Ascending aorta (tissue), 2 donors: ENCODE data around the gene ATP2B2. TPM values are rescaled to one million over a fixed set of nuclear protein-coding genes. Genes with fewer than 3 reads are reported as not detected.

Source experiments
- DNase-seq, 2 donors: peaks; one replicate each; pipeline ENCODE4 v3.0.0-alpha.2; 2019; ENCODE audit warnings: low spot score in 2 of 2
- H3K27ac ChIP-seq, 2 donors: fragments of 200-600 bp; sonication (generic); one replicate each; pipeline ENCODE4 v1.5.1; 2016 to 2017; ENCODE audit warnings: mild to moderate bottlenecking in 1 of 2
- H3K27me3 ChIP-seq: fragments of 200-600 bp; sonication (generic); one replicate; pipeline ENCODE4 v1.5.1; 2017
- H3K36me3 ChIP-seq, 2 donors: fragments of 200-600 bp; sonication (generic); one replicate each; pipeline ENCODE4 v1.5.1; 2016
- H3K4me1 ChIP-seq, 2 donors: fragments of 200-600 bp; sonication (generic); one replicate each; pipeline ENCODE4 v1.5.1; 2016 to 2017; ENCODE audit warnings: mild to moderate bottlenecking in 1 of 2
- H3K4me3 ChIP-seq, 2 donors: fragments of 200-600 bp; sonication (generic); one replicate each; pipeline ENCODE4 v1.5.1; 2016 to 2017; ENCODE audit warnings: mild to moderate bottlenecking in 1 of 2
- H3K9me3 ChIP-seq, 2 donors: fragments of 200-600 bp; sonication (generic); one replicate each; pipeline ENCODE4 v1.5.1; 2016
- CTCF ChIP-seq, 3 experiments: fragments of 200-600 bp in 2 of 3; fragments of 450-650 bp in 1 of 3; sonication (generic) in 2 of 3; IDR thresholded peaks; one replicate each; pipeline ENCODE4 v1.5.1; 2016 to 2019; ENCODE audit warnings: antibody characterized with exemption in 3 of 3, mild to moderate bottlenecking in 1 of 3, moderate library complexity in 1 of 3
- intact Hi-C: fragments of 100-400 bp; cut with DNase I; formaldehyde crosslinking; loops from one replicate; pipeline ENCODE4 v1.15.1; 2023
- total RNA-seq: library from RNA; depleted of rRNA; stranded (reverse); fragments of >200 nt; gene quantifications from one replicate; pipeline ENCODE4 v1.1.0, GENCODE V29; 2016

ATP2B2 gene
- total RNA-seq, 1 donor from 2014 or later: not detected

GRCh38 chr3:10370429-10370828 lies 135.0 kb downstream of the ATP2B2 start:
- DNase-seq: no peak
- no peaks in the 10 kb centered on the region for H3K36me3 ChIP-seq
- TF ChIP-seq CTCF (IDR thresholded peaks at IDR 0.05): no peak

GRCh38 chr3:10368512-10368911 lies 136.9 kb downstream of the ATP2B2 start:
- H3K4me1 ChIP-seq: no peaks in the 10 kb centered on the region
- intact Hi-C loops: no loop called here
- TF ChIP-seq CTCF (IDR thresholded peaks at IDR 0.05): no peak
- DNase-seq: no peak
- no peaks in the 10 kb centered on the region for H3K27me3 ChIP-seq
- H3K36me3 ChIP-seq: no peaks in the 10 kb centered on the region
- no peak overlapping the region for H3K27ac ChIP-seq
- H3K4me3 ChIP-seq: no peak overlapping the region
- H3K9me3 ChIP-seq: no peaks in the 10 kb centered on the region

More at GRCh38 chr3:10370429-10370828, 135.0 kb downstream of the ATP2B2 start:
- H3K27ac ChIP-seq: no peak overlapping the region
- H3K4me3 ChIP-seq: no peak overlapping the region
- H3K27me3 ChIP-seq: no peaks in the 10 kb centered on the region
- intact Hi-C loops: no loop called here
- no peaks in the 10 kb centered on the region for H3K9me3 ChIP-seq
- H3K4me1 ChIP-seq: no peaks in the 10 kb centered on the region

- intact Hi-C loops: no loop called here
- H3K27ac ChIP-seq: no peak overlapping the region
Measured at GRCh38 chr3:10367506-10367905, 137.9 kb downstream of the ATP2B2 start.

GRCh38 chr3:10366651-10367101 lies 138.7 kb downstream of the ATP2B2 start:
- intact Hi-C loops: no loop called here
- Histone ChIP-seq H3K27me3 (no peaks in the 10 kb centered on the region), H3K27ac (no peak overlapping the region), H3K4me1 (no peaks in the 10 kb centered on the region), H3K36me3 (no peaks in the 10 kb centered on the region), H3K4me3 (no peak overlapping the region), H3K9me3 (no peaks in the 10 kb centered on the region)
- TF ChIP-seq CTCF (IDR thresholded peaks at IDR 0.05): no peak
- no peak for DNase-seq

More at GRCh38 chr3:10367506-10367905, 137.9 kb downstream of the ATP2B2 start:
- Histone ChIP-seq H3K4me1 (no peaks in the 10 kb centered on the region), H3K9me3 (no peaks in the 10 kb centered on the region), H3K4me3 (no peak overlapping the region), H3K36me3 (no peaks in the 10 kb centered on the region), H3K27me3 (no peaks in the 10 kb centered on the region)
- TF ChIP-seq CTCF (IDR thresholded peaks at IDR 0.05): no peak
- DNase-seq: no peak

- Histone ChIP-seq H3K4me1 (no peaks in the 10 kb centered on the region), H3K27me3 (no peaks in the 10 kb centered on the region), H3K36me3 (no peaks in the 10 kb centered on the region), H3K9me3 (no peaks in the 10 kb centered on the region), H3K4me3 (no peak overlapping the region), H3K27ac (no peak overlapping the region)
- intact Hi-C loops: no loop called here
- no peak for TF ChIP-seq CTCF (IDR thresholded peaks at IDR 0.05)
- no peak for DNase-seq
Measured at GRCh38 chr3:10365791-10366190, 139.6 kb downstream of the ATP2B2 start.

GRCh38 chr3:10365316-10365715 lies 140.1 kb downstream of the ATP2B2 start:
- no peaks in the 10 kb centered on the region for H3K4me1 ChIP-seq
- H3K36me3 ChIP-seq: no peaks in the 10 kb centered on the region
- H3K27me3 ChIP-seq: no peaks in the 10 kb centered on the region
- H3K9me3 ChIP-seq: no peaks in the 10 kb centered on the region
- no peak overlapping the region for H3K4me3 ChIP-seq
- intact Hi-C loops: no loop called here
- no peak for DNase-seq
- no peak for TF ChIP-seq CTCF (IDR thresholded peaks at IDR 0.05)
- H3K27ac ChIP-seq: no peak overlapping the region
